GM21423 (cell line): ENCODE results near the gene AFF2.
"Not testable (repeated sequence)": the region's sequence is repeated elsewhere in the genome, so short reads cannot be mapped to it uniquely, and the experiment has no call there.

Source experiments
- ATAC-seq: cut with Tn5 transposase; IDR thresholded peaks from one replicate; pipeline ENCODE4 v1.9.1; 2021; ENCODE audit warnings: mild to moderate bottlenecking, moderate library complexity; ENCODE audit not compliant: unreplicated experiment

Gene AFF2

DNA sequence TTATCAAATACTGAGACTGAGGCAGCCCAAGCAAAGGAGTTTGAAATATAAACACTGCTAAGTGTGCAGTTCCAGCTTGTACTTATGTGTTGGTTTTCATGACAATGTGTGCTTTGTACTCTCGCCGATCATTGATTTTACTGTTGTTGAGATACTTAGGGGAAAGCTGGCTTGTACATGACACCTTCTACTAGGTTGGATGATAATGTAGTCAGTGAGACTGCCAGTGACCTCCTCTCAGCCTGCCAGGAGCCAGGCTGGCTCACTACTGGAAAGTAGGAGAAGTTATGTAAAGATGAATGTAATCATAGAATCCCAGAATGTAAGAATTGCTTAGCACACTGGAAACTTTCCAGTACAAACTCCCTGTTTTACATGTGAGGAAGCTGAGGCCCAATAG, 132.0 kb downstream of the AFF2 start:
- ATAC-seq = no peak

GRCh38 chrX:148633218-148633908, 132.9 kb downstream of the AFF2 start:
- ATAC-seq = no peak

GRCh38 chrX:148634591-148634990, 134.2 kb downstream of the AFF2 start:
- no peak for ATAC-seq

- ATAC-seq = no peak
These were observed 143.0 kb downstream of the AFF2 start for GRCh38 chrX:148643460-148643859.

DNA sequence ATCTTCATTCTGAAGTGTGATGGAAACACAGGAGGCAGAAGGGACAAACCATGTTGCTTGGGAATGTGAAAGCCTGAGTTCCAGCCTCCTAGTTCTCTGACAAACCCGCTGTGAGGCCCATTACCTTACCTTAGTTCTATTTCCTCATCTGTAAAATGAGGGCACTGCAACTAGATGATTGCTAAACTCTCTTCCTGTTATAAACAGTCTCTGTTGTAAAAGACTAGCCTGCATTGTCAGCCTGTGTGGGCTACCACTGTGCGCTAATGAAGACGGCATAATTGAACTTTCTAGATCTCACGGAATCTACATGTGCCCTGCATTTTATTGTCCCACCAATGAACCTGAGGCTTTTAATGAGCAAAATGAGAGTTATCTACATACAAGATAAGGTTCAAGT, 147.2 kb downstream of the AFF2 start:
- ATAC-seq = no peak

GRCh38 chrX:148649145-148649795, 148.9 kb downstream of the AFF2 start:
- no peak for ATAC-seq

GRCh38 chrX:148658115-148658730, 157.8 kb downstream of the AFF2 start:
- ATAC-seq = no peak

GRCh38 chrX:148659481-148659880, 159.1 kb downstream of the AFF2 start:
- ATAC-seq = no peak

DNA sequence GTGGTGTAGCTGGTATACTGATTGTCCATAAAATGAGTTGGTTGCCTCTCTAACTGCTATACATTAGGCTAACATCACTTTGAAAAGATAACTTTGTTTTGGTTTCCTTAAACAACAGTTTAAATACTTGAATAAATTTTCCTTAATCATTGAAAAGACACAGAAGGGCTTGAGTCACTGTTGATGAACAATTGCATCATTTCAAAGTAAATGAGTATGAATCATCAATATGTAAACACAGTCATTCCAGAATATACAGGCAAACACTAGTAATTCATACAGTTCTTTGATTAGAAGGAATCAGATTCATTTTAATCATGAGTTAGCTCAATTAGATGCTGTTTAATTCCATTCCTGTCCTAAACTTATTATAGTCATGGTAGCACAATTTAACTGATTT, 160.6 kb downstream of the AFF2 start:
- no peak for ATAC-seq

GRCh38 chrX:148662014-148662413, 161.6 kb downstream of the AFF2 start:
- ATAC-seq = no peak

DNA sequence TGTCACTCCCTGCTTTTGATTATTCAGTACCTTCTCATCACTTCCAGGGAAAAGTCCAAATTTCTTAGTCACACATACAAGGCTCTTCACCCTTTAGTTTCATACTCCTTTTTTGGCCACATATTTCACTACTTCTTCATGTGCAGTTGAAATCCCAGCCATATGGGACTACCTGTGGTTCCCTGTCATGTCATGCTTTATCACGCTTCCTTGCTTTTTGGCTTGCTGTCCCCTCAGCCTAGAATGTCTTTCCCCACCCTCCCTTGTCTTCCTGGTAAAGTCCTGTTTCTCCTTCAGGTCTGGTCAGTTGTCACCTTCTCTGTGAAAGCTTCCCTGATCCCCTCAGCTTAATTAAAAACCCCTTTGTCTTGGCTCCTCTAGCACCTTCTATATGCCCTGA, 163.8 kb downstream of the AFF2 start:
- no peak for ATAC-seq

DNA sequence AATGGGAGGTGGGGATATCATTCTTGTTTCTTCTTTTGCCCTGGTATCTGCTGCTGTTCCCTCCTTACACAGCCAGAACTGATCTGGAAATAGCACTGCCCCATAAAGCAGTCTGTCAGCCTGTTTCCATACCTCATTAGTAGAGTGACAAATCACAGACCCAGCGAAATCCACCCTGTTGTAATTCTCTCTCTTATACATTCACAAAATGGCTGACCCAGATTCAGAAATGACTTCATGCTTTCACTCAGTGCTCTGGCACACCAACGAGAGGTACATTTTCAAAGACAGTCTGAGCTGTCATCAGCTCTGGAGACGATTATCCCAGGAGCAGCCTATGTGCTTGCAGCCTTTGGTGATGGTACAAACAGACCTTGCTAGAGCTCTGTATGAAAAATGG, 164.6 kb downstream of the AFF2 start:
- ATAC-seq = no peak

- not testable (repeated sequence) for ATAC-seq
These were observed 168.8 kb downstream of the AFF2 start for GRCh38 chrX:148669175-148669574.

- ATAC-seq = no peak
These were observed 169.9 kb downstream of the AFF2 start for GRCh38 chrX:148670277-148670676.

GRCh38 chrX:148672517-148672916, 172.1 kb downstream of the AFF2 start:
- no peak for ATAC-seq

DNA sequence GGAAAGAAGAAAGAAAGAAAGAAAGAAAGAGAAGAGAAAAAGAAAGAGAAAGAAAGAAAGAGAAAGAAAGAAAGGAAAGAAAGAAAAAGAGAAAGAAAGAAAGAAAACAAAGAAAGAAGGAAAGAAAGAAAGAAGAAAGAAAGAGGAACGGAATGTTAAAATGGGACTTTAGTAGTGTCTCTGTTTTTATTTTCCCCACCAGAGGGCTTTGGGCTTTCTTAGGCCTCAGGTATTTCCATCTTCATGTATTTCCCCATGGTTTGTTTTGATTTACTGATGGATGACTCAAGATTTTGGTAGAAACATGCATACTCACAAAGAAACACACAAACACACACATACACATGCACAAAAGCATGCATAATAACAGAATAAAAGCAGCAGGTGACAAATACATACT, 181.2 kb downstream of the AFF2 start:
- ATAC-seq = no peak

DNA sequence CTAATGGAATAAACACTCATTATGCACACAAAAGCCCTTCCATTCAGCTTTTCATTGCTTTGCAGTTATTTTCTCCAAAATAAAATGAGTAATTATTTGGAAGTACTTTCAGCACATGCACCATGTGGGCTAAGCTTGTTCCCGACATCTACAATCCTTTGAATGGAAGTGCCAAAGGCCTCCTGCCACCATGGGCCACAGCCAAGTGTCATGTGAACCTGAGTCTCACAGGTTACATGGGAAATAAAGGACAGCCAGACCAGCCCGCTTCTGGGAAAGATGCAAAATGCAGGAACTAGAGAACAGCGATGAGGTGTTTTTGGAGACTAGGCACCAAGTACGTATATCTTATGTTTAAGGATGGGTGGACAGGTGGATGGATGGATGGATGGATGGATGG, 181.8 kb downstream of the AFF2 start:
- no peak for ATAC-seq

DNA sequence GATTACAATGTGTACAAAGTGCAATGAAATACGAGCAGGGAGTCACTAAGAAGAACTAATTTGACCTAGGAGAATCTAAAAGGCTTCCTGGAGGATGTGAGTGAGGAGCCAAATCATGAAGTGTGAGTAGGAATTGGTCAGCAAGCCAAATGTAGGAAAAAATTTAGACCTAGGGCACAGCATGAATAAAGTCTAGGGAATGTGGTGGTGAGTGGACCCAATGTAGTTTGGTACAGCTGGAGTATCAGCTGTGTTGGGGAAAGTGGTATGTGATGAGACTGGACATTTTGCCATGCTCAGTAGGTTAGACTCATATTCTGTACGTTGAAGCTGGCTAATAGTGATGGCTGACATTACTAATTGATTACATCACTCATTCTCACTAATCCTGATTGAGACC, 191.0 kb downstream of the AFF2 start:
- ATAC-seq = no peak

- no peak for ATAC-seq
These were observed 194.8 kb downstream of the AFF2 start for GRCh38 chrX:148695255-148695654.

DNA sequence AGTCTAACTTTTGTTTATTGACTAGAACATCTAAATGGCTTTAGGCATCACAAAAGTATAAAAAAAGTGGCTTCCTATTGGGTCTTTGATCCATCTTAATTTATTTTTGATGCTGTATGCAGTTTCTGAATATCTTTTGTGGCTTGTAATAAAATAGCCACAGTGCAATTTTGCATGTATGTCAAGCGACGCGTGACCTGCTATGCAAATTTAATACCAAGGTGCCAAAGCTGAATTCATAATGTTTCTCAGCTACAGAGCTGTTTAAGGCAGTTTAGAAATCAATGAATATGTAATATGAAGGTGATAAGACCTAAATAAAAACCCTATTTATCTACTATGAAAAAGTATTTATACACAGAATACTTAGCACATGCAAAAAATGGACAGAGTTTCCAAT, 197.8 kb downstream of the AFF2 start:
- ATAC-seq = no peak

DNA sequence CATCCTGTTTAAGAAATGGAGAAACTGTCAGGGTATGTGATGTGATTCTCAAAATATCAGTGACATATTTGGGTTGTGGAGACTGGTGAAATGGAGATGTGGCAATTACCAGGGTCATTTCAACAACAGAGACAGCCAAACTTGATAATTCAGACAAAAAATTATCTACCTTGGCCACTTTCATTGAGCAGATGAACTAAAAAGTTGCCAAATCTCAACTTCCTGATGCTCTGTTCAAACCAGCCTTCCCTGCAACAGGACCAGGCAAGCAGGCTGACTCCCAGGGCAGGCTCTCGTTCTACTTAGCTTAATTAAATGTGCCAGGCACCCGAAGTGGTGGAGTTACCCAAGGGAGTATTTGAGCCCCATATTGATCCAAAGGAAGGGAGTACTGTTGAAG, 199.6 kb downstream of the AFF2 start:
- ATAC-seq = no peak

- no peak for ATAC-seq
These were observed 213.6 kb downstream of the AFF2 start for GRCh38 chrX:148713981-148714380.
